K562 (cell line): ENCODE results near the gene GHITM. TPM values are rescaled to one million over a fixed set of nuclear protein-coding genes. Genes with fewer than 3 reads are reported as not detected.

Experiments
- CBFA2T3 ChIP-seq: fragments of 450-650 bp; IDR thresholded peaks from 2 replicates; pipeline ENCODE4 v1.6.1; 2017
- CBX3 ChIP-seq, 2 experiments: IDR thresholded peaks; 1 replicate in 1 of 2; 2 replicates in 1 of 2; pipeline ENCODE4 v1.6.1; 2012; ENCODE audit warnings: inconsistent platforms in 2 of 2, low read length in 2 of 2, borderline replicate concordance in 1 of 2, control low read depth in 1 of 2
- CBX5 ChIP-seq: IDR thresholded peaks from 2 replicates; pipeline ENCODE4 v1.6.1; 2014; ENCODE audit warnings: low read depth, borderline replicate concordance
- CEBPB ChIP-seq: fragments of 450-650 bp; IDR thresholded peaks from 2 replicates; pipeline ENCODE4 v1.6.1; 2016; ENCODE audit warnings: missing genetic modification characterization, missing compliant biosample characterization
- CEBPG ChIP-seq, 3 experiments: fragments of 200-800 bp in 1 of 3; sonication (Bioruptor generic) in 1 of 3; sonication (generic) in 1 of 3; formaldehyde crosslinking in 1 of 3; IDR thresholded peaks in 2 of 3; conservative IDR thresholded peaks in 1 of 3; 2 replicates each; pipeline versions ENCODE4 v1.6.1 to v1.8.0; 2016 to 2022; ENCODE audit warnings: missing compliant biosample characterization in 2 of 3, missing genetic modification characterization in 2 of 3, mild to moderate bottlenecking in 1 of 3, missing genetic modification reagents in 1 of 3
- CHCHD3 ChIP-seq: fragments of 250-450 bp; sonication (Bioruptor Pico); IDR thresholded peaks from 2 replicates; pipeline ENCODE4 v2.1.2; 2022; ENCODE audit warnings: mild to moderate bottlenecking
- DNMT1 ChIP-seq: fragments of 450-650 bp; IDR thresholded peaks from 2 replicates; pipeline ENCODE4 v1.6.1; 2016; ENCODE audit warnings: antibody characterized with exemption, mild to moderate bottlenecking
- HMGXB4 ChIP-seq: sonication (generic); formaldehyde crosslinking; IDR thresholded peaks from 2 replicates; pipeline ENCODE4 v1.8.1; 2023; ENCODE audit warnings: mild to moderate bottlenecking, missing genetic modification reagents
- MEIS2 ChIP-seq: fragments of 450-650 bp; IDR thresholded peaks from 2 replicates; pipeline ENCODE4 v1.6.1; 2014; ENCODE audit warnings: mild to moderate bottlenecking; ENCODE audit not compliant: partially characterized antibody
- NCOR1 ChIP-seq: fragments of 450-650 bp; IDR thresholded peaks from 2 replicates; pipeline ENCODE4 v1.6.1; 2016; ENCODE audit warnings: mild to moderate bottlenecking, moderate library complexity
- NFXL1 ChIP-seq: fragments of 450-650 bp; formaldehyde crosslinking; IDR thresholded peaks from 2 replicates; pipeline ENCODE4 v1.4.0; 2021; ENCODE audit warnings: mild to moderate bottlenecking
- PKNOX1 ChIP-seq: fragments of 450-650 bp; IDR thresholded peaks from 2 replicates; pipeline ENCODE4 v1.6.1; 2016
- PRDM10 ChIP-seq: fragments of 450-650 bp; IDR thresholded peaks from 2 replicates; pipeline ENCODE4 v1.6.1; 2018; ENCODE audit not compliant: partially characterized antibody
- TCF3 ChIP-seq: sonication (generic); formaldehyde crosslinking; IDR thresholded peaks from 2 replicates; pipeline ENCODE4 v1.4.0; 2020; ENCODE audit warnings: mild to moderate bottlenecking, missing genetic modification reagents
- TEAD1 ChIP-seq, 2 experiments: fragments of 450-650 bp in 1 of 2; sonication (generic) in 1 of 2; formaldehyde crosslinking; IDR thresholded peaks; 2 replicates each; pipeline versions ENCODE4 v1.4.0 to v1.8.0; 2020 to 2022; ENCODE audit warnings: mild to moderate bottlenecking in 2 of 2, missing genetic modification reagents in 1 of 2
- U2AF2 ChIP-seq: fragments of 200-400 bp; formaldehyde crosslinking; optimal IDR thresholded peaks from 2 replicates; pipeline ENCODE3; 2017; ENCODE audit warnings: low read depth, mild to moderate bottlenecking, low read length
- ZNF444 ChIP-seq: fragments of 250-450 bp; sonication (Bioruptor Pico); IDR thresholded peaks from 2 replicates; pipeline ENCODE4 v1.4.0; 2020; ENCODE audit warnings: mild to moderate bottlenecking, moderate library complexity
- ZNF518B ChIP-seq: fragments of 250-450 bp; sonication (Bioruptor Pico); IDR thresholded peaks from 2 replicates; pipeline ENCODE4 v1.5.0; 2021; ENCODE audit warnings: mild to moderate bottlenecking, moderate library complexity
- ZNF766 ChIP-seq: fragments of 200-800 bp; sonication (Bioruptor generic); conservative IDR thresholded peaks from 2 replicates; pipeline ENCODE4 v1.6.1; 2016; ENCODE audit warnings: missing genetic modification characterization, missing compliant biosample characterization
- polyA plus RNA-seq, 8 experiments: library from polyadenylated mRNA; depleted of rRNA in 4 of 8; stranded (reverse) in 5 of 8; unstranded in 3 of 8; fragments of >200 nt; fragmentation: Nextera tagmentation in 2 of 8; fragmentation: Illumina TruSeq in 1 of 8; extraction: Ambion mirVana in 2 of 8; extraction: Trizol in 1 of 8; gene quantifications; 2 replicates each; pipeline versions ENCODE4 v1.2.1 to v1.2.3, GENCODE V29; 2011 to 2014; ENCODE audit warnings: inconsistent platforms in 1 of 8, missing spikeins in 1 of 8
- total RNA-seq, 7 experiments: library from RNA; depleted of rRNA in 6 of 7; stranded (reverse); fragments of >200 nt in 6 of 7; fragmentation: Illumina TruSeq in 2 of 7; extraction: Trizol in 2 of 7; gene quantifications; 2 replicates each; pipeline versions ENCODE4 v1.2.1 to v1.2.3, GENCODE V29; 2011 to 2021; ENCODE audit warnings: low replicate concordance in 1 of 7

Gene GHITM
- total and polyA plus RNA-seq, 9 of the 15 experiments (the other 6 are each of a cell fraction or from before 2014, with no cell fraction given), result 322 to 1,258 (median 386) TPM

GRCh38 chr10:84098667-84099066 lies 40.6 kb upstream of the GHITM start (continued):
- TF ChIP-seq ZNF518B (CRISPR knock-in tag) (no peak), CBX3 (IDR thresholded peaks at IDR 0.05; ENCODE audit: borderline replicate concordance in 1 of 2, low read length in 2 of 2) (no peak), PRDM10 (no peak), MEIS2 (peak; percentile 80), NCOR1 (peak; percentile 27; the same call in 1 of the 2 replicates), ZNF766 (CRISPR knock-in tag) (0 out of 2 replicates have a peak, but pooled peaks have one; percentile 47), CHCHD3 (no peak), U2AF2 (no peak), CEBPG (CRISPR knock-in tag; IDR thresholded peaks at IDR 0.05) (no peak), CEBPG (tag; conservative IDR thresholded peaks at IDR 0.05 in 1 of 2, IDR thresholded peaks at IDR 0.05 in 1 of 2) (peak in 1 of 2 experiments; percentile 29; a peak in 1 of 4 replicates), CBFA2T3 (peak; percentile 22; the same call in 1 of the 2 replicates), ZNF444 (CRISPR knock-in tag) (no peak), TCF3 (peak; percentile 21; the same call in 1 of the 2 replicates), CEBPB (tag) (peak; percentile 65), HMGXB4 (no peak), DNMT1 (no peak), CBX5 (no peak), NFXL1 (no peak), PKNOX1 (peak; percentile 21; the same call in 1 of the 2 replicates), TEAD1 (CRISPR knock-in tag; IDR thresholded peaks at IDR 0.05) (peak in 1 of 2 experiments; percentile 77; a peak in 2 of 4 replicates)
